ENCODE data around the gene DOLPP1.

The DOLPP1 gene

GRCh38 chr9:129102791-129103594 is 22.1 kb downstream of the DOLPP1 start (continued):
- TF ChIP-seq ZSCAN5A (tag by site-specific recombination; IDR thresholded peaks at IDR 0.05) = no peak
- TF ChIP-seq ZNF174 (tag by site-specific recombination; IDR thresholded peaks at IDR 0.05) = no peak
- TF ChIP-seq ZFP3 (tag by site-specific recombination; IDR thresholded peaks at IDR 0.05; ENCODE audit: low read depth) = no peak
- TF ChIP-seq ZNF514 (tag by site-specific recombination; IDR thresholded peaks at IDR 0.05) = no peak
- no peak for TF ChIP-seq ZNF302 (tag by site-specific recombination; IDR thresholded peaks at IDR 0.05; ENCODE audit: low read depth)
- TF ChIP-seq ZNF391 (tag by site-specific recombination; IDR thresholded peaks at IDR 0.05; ENCODE audit: borderline replicate concordance, low read depth) = no peak
- TF ChIP-seq PRDM2 (tag by site-specific recombination; IDR thresholded peaks at IDR 0.05; ENCODE audit: borderline replicate concordance) = no peak
- peak; percentile 20; the same call in 1 of the 2 replicates for TF ChIP-seq ZIC2 (tag by site-specific recombination; IDR thresholded peaks at IDR 0.05)
- TF ChIP-seq GLIS2 (tag by site-specific recombination; IDR thresholded peaks at IDR 0.05) = peak; percentile 77
- TF ChIP-seq ZFP37 (tag by site-specific recombination; IDR thresholded peaks at IDR 0.05) = no peak
- TF ChIP-seq ZNF274 (IDR thresholded peaks at IDR 0.05; ENCODE audit: low read length) = no peak
- no peak for TF ChIP-seq ZNF274 (tag by site-specific recombination; IDR thresholded peaks at IDR 0.05; ENCODE audit: borderline replicate concordance)
- TF ChIP-seq ZNF37A (tag by site-specific recombination; IDR thresholded peaks at IDR 0.05) = no peak
- no peak for TF ChIP-seq ZBTB8A (tag by site-specific recombination; IDR thresholded peaks at IDR 0.05)
- no peak for TF ChIP-seq ZNF16 (tag by site-specific recombination; IDR thresholded peaks at IDR 0.05; ENCODE audit: low read depth)
- peak; percentile 51; the same call in 1 of the 2 replicates for TF ChIP-seq PATZ1 (tag by site-specific recombination; IDR thresholded peaks at IDR 0.05)
- no peak for TF ChIP-seq ZNF350 (tag by site-specific recombination; IDR thresholded peaks at IDR 0.05)
- TF ChIP-seq ZBTB11 (tag by site-specific recombination; conservative IDR thresholded peaks at IDR 0.05; ENCODE audit: low read depth) = no peak
- no peak for TF ChIP-seq TSHZ1 (tag by site-specific recombination; IDR thresholded peaks at IDR 0.05; ENCODE audit: borderline replicate concordance)
- no peak for TF ChIP-seq ZNF792 (tag by site-specific recombination; IDR thresholded peaks at IDR 0.05)
- peak; percentile 81 for TF ChIP-seq ZBTB48 (tag by site-specific recombination; IDR thresholded peaks at IDR 0.05)
- TF ChIP-seq ZNF155 (tag by site-specific recombination; IDR thresholded peaks at IDR 0.05) = no peak
- peak; percentile 57; the same call in 1 of the 2 replicates for TF ChIP-seq ZNF600 (tag by site-specific recombination; IDR thresholded peaks at IDR 0.05)

Data from HEK293 (cell line).